SH-SY5Y (cell line): ENCODE results near the gene HDAC6.

Experiments
- GATA2 ChIP-seq: IDR thresholded peaks from 2 replicates; pipeline ENCODE4 v1.6.1; 2011; ENCODE audit warnings: mild to moderate bottlenecking, low read depth, low read length
- GATA3 ChIP-seq: IDR thresholded peaks from 2 replicates; pipeline ENCODE4 v1.6.1; 2011; ENCODE audit warnings: low read depth, mild to moderate bottlenecking, low read length, moderate library complexity

Gene HDAC6

GRCh38 chrX:48801280-48802088, at the start of gene HDAC6:
Gene HDAC6 (plus strand): TSS chrX:48802067. CDS start chrX:48802693, 626 bp downstream.
- TF ChIP-seq GATA3 (no peak), GATA2 (no peak)

GRCh38 chrX:48752498-48752897, 49.4 kb upstream of the HDAC6 start:
- TF ChIP-seq GATA3: no peak
- no peak for TF ChIP-seq GATA2

GRCh38 chrX:48753708-48754228, 48.1 kb upstream of the HDAC6 start:
- no peak for TF ChIP-seq GATA2
- TF ChIP-seq GATA3: no peak

DNA sequence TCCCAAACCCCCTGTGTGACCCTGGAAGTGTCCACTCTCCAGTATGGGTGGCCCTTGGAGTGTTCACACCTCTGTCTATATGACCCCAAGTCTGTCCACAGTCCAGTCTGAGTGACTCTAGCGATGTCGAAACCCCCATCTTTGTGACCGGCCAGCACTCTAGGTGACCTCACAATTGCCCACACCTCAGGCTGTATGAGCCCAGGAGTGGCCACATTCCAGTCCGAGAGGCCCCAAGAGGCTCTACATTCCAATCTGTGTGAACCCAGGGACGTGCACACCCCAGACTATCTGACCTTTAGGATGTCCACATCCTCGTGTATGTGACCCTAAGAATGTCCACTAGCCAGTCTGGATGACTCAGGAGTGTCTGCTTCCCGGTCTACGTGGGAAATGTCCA, 47.6 kb upstream of the HDAC6 start:
- TF ChIP-seq GATA3: no peak
- no peak for TF ChIP-seq GATA2

DNA sequence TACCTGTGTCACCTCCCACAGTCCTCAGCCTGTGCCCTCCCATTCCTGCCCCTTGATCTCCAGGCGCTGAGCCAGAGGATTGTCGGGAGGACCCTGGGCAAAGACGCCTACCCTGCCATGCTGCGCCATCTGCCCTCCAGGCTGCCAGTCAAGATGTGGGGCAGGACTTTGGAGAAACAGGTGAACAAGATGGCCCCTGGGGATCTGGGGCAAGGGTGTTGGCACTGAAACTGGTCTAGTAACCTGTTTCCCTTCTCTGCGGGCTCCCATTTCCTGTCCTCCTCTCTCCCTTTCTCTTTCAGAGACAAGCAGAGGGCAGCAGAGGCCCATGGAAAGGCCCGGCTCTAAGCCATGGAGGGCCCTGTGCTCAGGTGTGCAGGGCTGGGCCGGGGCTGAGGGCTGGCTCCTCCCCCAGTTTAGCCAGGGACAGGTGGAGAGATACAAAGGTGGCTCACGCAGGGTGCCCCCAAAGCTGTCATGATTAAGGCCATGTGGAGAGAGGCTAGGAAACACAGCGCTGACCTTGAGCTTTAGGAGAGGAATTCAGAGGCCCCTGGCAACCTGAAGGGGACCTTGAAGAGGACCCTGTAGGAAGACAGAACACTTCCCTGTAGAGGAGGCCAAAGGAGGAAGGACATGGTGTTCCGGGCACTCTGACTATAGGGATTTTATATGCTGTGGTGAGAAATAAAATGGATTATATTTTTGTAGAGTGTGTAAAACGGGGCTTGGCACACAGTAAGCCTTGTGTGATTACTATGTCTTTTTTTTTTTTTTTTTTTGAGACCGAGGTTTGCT, 40.0 kb upstream of the HDAC6 start, which contains the start of gene GLOD5:
Gene GLOD5, plus strand, starts transcription at position 74 of the 798 bp plus-strand sequence. Its CDS starts 44 bp downstream, at position 118.
- no peak for TF ChIP-seq GATA3
- no peak for TF ChIP-seq GATA2

GRCh38 chrX:48769230-48769629, 32.6 kb upstream of the HDAC6 start:
- TF ChIP-seq GATA3 (no peak), GATA2 (no peak)

DNA sequence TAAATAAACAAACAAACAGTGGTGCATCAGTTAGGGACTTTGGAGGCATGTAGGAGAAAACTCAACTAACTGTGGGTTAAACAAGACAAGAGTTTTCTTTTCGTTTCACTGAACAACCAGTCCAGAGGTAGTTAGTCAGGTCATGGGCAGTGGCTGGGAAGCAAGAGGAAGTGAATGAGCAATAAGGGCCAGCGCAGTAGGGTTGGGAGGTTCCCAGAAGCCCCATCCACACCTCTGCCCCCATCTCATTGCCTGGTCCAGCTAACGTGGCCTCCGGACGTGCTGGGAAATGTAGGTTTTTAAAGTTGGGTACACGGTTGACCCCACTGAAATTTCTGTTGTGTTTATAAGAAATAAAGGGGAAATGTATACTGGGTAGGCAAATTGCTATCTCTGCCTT, 31.6 kb upstream of the HDAC6 start:
- TF ChIP-seq GATA2 (no peak), GATA3 (no peak)

DNA sequence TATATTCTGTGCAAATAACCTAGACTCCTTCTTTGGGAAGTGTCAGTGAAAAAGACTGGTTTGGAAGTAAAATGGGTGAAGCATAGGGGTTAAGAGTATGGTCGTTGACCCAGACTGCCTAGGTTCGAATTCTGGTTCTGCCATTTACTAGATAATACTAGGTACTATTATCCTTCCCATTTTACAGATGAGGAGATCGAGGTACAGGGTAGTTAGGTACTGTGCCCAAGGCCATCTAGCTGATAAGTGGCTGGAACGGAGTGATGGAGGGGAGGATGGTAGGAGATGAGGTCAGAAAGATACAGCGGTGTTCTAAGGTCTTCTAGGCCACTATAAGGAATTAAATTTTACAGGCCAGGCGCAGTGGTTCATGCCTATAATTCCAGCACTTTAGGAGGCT, 29.3 kb upstream of the HDAC6 start:
- no peak for TF ChIP-seq GATA3
- no peak for TF ChIP-seq GATA2

DNA sequence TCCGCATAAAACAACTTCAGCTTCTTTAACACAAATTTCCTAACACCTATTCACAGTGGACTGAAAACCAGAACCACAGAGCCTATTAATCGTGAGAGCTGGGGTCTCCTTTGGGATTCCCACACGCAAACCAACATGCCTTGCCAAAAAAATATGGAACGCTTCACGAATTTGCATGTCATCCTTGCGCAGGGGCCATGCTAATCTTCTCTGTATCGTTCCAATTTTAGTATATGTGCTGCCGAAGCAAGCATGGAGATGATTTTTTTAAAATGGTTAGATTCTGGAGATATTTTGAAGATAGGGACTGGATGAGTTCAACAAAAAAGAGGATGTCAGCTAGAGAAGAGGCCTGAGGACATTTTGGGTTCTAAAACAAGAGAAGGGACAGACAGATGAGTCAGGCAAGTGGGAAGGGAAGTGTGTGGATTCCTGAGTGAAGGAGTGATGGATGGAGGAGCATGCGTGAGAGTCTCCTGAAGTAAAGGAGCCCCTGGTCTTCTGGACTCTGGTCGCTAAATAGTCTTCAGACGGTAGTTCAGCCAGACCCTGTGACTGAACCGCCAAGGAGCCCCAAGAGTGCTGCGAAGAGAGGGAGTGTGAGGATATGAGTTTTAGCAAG, 24.9 kb upstream of the HDAC6 start:
- TF ChIP-seq GATA3: no peak
- no peak for TF ChIP-seq GATA2

- TF ChIP-seq GATA3 (no peak), GATA2 (no peak)
Observed at GRCh38 chrX:48779399-48779798, 22.5 kb upstream of the HDAC6 start.

DNA sequence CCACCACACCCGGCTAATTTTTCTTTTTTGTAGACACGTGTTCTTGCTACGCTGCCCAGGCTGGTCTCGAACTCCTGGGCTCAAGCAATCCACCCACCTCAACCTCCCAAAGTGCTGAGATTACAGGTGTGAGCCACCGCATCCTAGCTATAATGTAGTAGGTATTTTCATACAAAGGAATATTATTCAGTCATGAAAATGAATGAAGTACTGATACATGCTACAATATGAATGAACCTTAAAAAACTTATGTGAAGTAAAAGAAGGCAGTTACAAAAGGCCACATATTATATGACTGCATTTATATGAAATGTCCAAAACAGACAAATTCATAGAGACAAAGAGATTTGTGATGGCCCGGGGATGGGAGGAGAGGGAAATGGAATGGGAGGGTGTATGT, 20.2 kb upstream of the HDAC6 start:
- no peak for TF ChIP-seq GATA3
- no peak for TF ChIP-seq GATA2

DNA sequence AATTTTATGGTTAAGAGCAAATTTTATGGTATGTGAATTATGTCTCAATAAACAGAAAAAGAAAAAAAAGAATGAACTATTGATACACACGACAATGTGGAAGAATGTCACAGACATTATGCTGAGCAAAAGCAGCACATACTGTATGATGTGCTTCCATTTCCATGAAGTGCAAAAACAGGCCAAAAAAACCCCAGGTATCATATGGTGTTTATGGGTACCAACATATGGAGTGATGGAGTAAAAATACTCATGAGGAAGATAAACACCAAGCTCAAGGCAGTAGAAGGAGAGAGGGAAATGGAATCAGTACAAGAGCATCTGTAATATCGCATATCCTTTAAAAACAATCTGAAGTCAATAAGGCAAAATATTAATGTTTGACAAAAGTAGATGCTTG, 19.7 kb upstream of the HDAC6 start:
- TF ChIP-seq GATA2 (no peak), GATA3 (no peak)

- TF ChIP-seq GATA3 (no peak), GATA2 (no peak)
Observed at GRCh38 chrX:48782795-48783194, 19.1 kb upstream of the HDAC6 start.

- TF ChIP-seq GATA3 (no peak), GATA2 (no peak)
Observed at GRCh38 chrX:48784726-48785125, 17.1 kb upstream of the HDAC6 start.
